Heart left ventricle (tissue), 16 donors: ENCODE measurements around the gene FOXQ1. TPM values are rescaled to one million over a fixed set of nuclear protein-coding genes. Genes with fewer than 3 reads are reported as not detected.

ENCODE experiments used
- ATAC-seq, 4 donors: fragments of 200-7000 bp; cut with Tn5 transposase; one replicate each; pipeline ENCODE4 v1.9.1; 2020 to 2022; ENCODE audit warnings: moderate library complexity in 4 of 4, mild to moderate bottlenecking in 3 of 4, moderate number of reproducible peaks in 1 of 4
- DNase-seq, 5 donors: peaks; one replicate each; pipeline ENCODE4 v3.0.0-alpha.2; 2020
- H3K27ac ChIP-seq, 12 donors: fragments of 200-600 bp; sonication (generic) in 4 of 12; one replicate each; pipeline versions ENCODE4 v1.5.0 to v1.8.0; 2016 to 2022; ENCODE audit warnings: mild to moderate bottlenecking in 2 of 12
- H3K27me3 ChIP-seq, 9 donors: fragments of 200-600 bp; sonication (generic) in 2 of 9; one replicate each; pipeline versions ENCODE4 v1.5.1 to v1.8.0; 2016 to 2022; ENCODE audit warnings: mild to moderate bottlenecking in 3 of 9
- H3K36me3 ChIP-seq, 9 donors: fragments of 200-600 bp; sonication (generic) in 2 of 9; one replicate each; pipeline versions ENCODE4 v1.5.0 to v1.8.0; 2018 to 2022; ENCODE audit warnings: mild to moderate bottlenecking in 2 of 9
- H3K4me1 ChIP-seq, 12 donors: fragments of 200-600 bp; sonication (generic) in 4 of 12; one replicate each; pipeline versions ENCODE4 v1.5.0 to v1.8.0; 2016 to 2022; ENCODE audit warnings: mild to moderate bottlenecking in 3 of 12
- H3K4me3 ChIP-seq, 12 donors: fragments of 200-600 bp; sonication (generic) in 4 of 12; one replicate each; pipeline versions ENCODE4 v1.5.0 to v1.8.0; 2017 to 2022; ENCODE audit warnings: mild to moderate bottlenecking in 9 of 12, moderate library complexity in 4 of 12
- H3K9me3 ChIP-seq, 12 donors: fragments of 200-600 bp; sonication (generic) in 4 of 12; one replicate each; pipeline versions ENCODE4 v1.5.0 to v1.8.0; 2016 to 2022; ENCODE audit warnings: mild to moderate bottlenecking in 1 of 12
- CTCF ChIP-seq, 12 donors: fragments of 200-600 bp; sonication (generic) in 4 of 12; IDR thresholded peaks; one replicate each; pipeline versions ENCODE4 v1.5.0 to v1.8.0; 2018 to 2022; ENCODE audit warnings: antibody characterized with exemption in 12 of 12, mild to moderate bottlenecking in 5 of 12
- POLR2A ChIP-seq, 2 donors: fragments of 450-650 bp; IDR thresholded peaks; one replicate each; pipeline ENCODE4 v1.6.1; 2017; ENCODE audit warnings: antibody characterized with exemption in 2 of 2, mild to moderate bottlenecking in 2 of 2, moderate library complexity in 2 of 2
- WGBS, 4 donors: extraction: QIAGEN DNeasy Blood & Tissue Kit in 2 of 4; methylation state at CpG; one replicate each; pipeline versions ENCODE4 v1.1.5 to v1.1.7; 2013 to 2018; 5-methylcytosine and 5-hydroxymethylcytosine counted together
- intact Hi-C, 10 donors: fragments of 100-400 bp; cut with DNase I; formaldehyde crosslinking; loops; one replicate each; pipeline versions ENCODE4 v1.11.1 to v1.14.2; 2022
- polyA plus RNA-seq, 2 donors: library from polyadenylated mRNA; stranded (reverse); fragments of 200-250 nt; gene quantifications; one replicate each; pipeline ENCODE4 v1.2.3, GENCODE V29; 2013
- total RNA-seq, 9 donors: library from RNA; depleted of rRNA in 2 of 9; stranded (reverse); fragments of >200 nt in 2 of 9; fragmentation: NEBNext Ultra II Directional in 3 of 9; extraction: Animal tissue kit (Norgen Biotek cat#: 25700) in 3 of 9; gene quantifications; one replicate each; pipeline versions ENCODE4 v1.1.0 to v1.2.4, GENCODE V29; 2016 to 2023
- donor health status: ischemic (EF 13 %, LVEDD 7.1; RV severe dilation, severe dysfunction).
- donor health status: healthy with polysubstance abuse.
- donor health status: DM: no; HTN: yes; CAD: no.
- donor health status: DM: no; HTN: no; CAD: no.
- donor health status: ischemic (EF 25% LVEDD 6.9; RV normal size, moderate dysfunction).
- donor health status: ischemic (EF 25% LVEDD 5.7; RV mildly dilated, moderate dysfunction).
- donor health status: healthy.
- donor health status: DM: yes; HTN: yes; CAD: no.
- donor health status: ischemic (EF 35%, LVEDD 5.7; RV mildly dilated, moderate dysfunction).
- donor health status: nonischemic (EF 11% LVEDD 7.7; RV severe dilation, severe dysfunction).
- donor health status: DM: yes; HTN: yes; CAD: no.
- donor health status: PGD.
- donor health status: ischemic (EF 29% LVEDD 5.4; RV normal size, mild dysfunction).
- donor health status: nonischemic (EF 23%, LVEDD 6.1; RV moderate dilation, normal function).

Gene FOXQ1
- total and polyA plus RNA-seq, 11 donors = 0.08 TPM; not detected in 10

- H3K36me3 ChIP-seq = no peaks in the 10 kb centered on the region
- peak in 1 of 4 donors; percentile 24 for ATAC-seq
Measured at GRCh38 chr6:1328129-1328800, 16.4 kb downstream of the FOXQ1 start.

GRCh38 chr6:1329708-1330107 is 17.8 kb downstream of the FOXQ1 start:
- Histone ChIP-seq H3K9me3 (peaks cover 0 to 5% (median 0%) of the 10 kb centered on the region in 12 donors), H3K27ac (no peak overlapping the region), H3K4me1 (no peaks in the 10 kb centered on the region), H3K4me3 (no peak overlapping the region), H3K36me3 (no peaks in the 10 kb centered on the region), H3K27me3 (peaks cover 0 to 48% (median 0%) of the 10 kb centered on the region in 9 donors)
- intact Hi-C loops = no loop called here
- ATAC-seq = no peak
- no peak for DNase-seq
- TF ChIP-seq POLR2A (IDR thresholded peaks at IDR 0.05) (no peak), CTCF (IDR thresholded peaks at IDR 0.05) (no peak)

More at GRCh38 chr6:1328129-1328800, 16.4 kb downstream of the FOXQ1 start:
- WGBS, 4 donors = 73 to 83% (median 76%) methylated on average over 2 of the region's 2 CpGs
- intact Hi-C loops = loop anchor here in 1 of 10 donors (1.0 kb wide), 1 partner anchor 17 kb away; no protein-coding TSS in a partner anchor
- Histone ChIP-seq H3K4me3 (no peak overlapping the region), H3K4me1 (no peaks in the 10 kb centered on the region), H3K27ac (no peak overlapping the region), H3K27me3 (peaks cover 0 to 43% (median 0%) of the 10 kb centered on the region in 9 donors), H3K9me3 (peaks cover 0 to 5% (median 0%) of the 10 kb centered on the region in 12 donors)
- TF ChIP-seq CTCF (IDR thresholded peaks at IDR 0.05) (no peak), POLR2A (IDR thresholded peaks at IDR 0.05) (no peak)
- no peak for DNase-seq

- H3K9me3 ChIP-seq = peaks cover 0 to 5% (median 0%) of the 10 kb centered on the region in 12 donors
- intact Hi-C loops = no loop called here
- H3K36me3 ChIP-seq = no peaks in the 10 kb centered on the region
- no peaks in the 10 kb centered on the region for H3K4me1 ChIP-seq
- H3K27me3 ChIP-seq = peaks cover 0 to 55% (median 0%) of the 10 kb centered on the region in 9 donors
- ATAC-seq (no peak), DNase-seq (no peak)
- no peak overlapping the region for H3K4me3 ChIP-seq
- H3K27ac ChIP-seq = no peak overlapping the region
- TF ChIP-seq POLR2A (IDR thresholded peaks at IDR 0.05) (no peak), CTCF (IDR thresholded peaks at IDR 0.05) (no peak)
- 33 to 41% (median 38%) methylated on average over 11 of the region's 11 CpGs for WGBS, 4 donors
Measured at GRCh38 chr6:1334684-1335083, 22.8 kb downstream of the FOXQ1 start.

GRCh38 chr6:1335367-1336037 is 23.6 kb downstream of the FOXQ1 start:
- no peaks in the 10 kb centered on the region for H3K4me1 ChIP-seq
- peak in 2 of 4 donors; percentile 78 to 85 for ATAC-seq
- DNase-seq = peak in 2 of 5 donors; percentile 51 to 60
- no peak overlapping the region for H3K27ac ChIP-seq
- intact Hi-C loops = no loop called here
- TF ChIP-seq POLR2A (IDR thresholded peaks at IDR 0.05) (no peak), CTCF (IDR thresholded peaks at IDR 0.05) (no peak)
- peaks cover 0 to 3% (median 0%) of the 10 kb centered on the region in 12 donors for H3K9me3 ChIP-seq
- H3K27me3 ChIP-seq = peaks cover 0 to 64% (median 0%) of the 10 kb centered on the region in 9 donors
- H3K4me3 ChIP-seq = no peak overlapping the region
- no peaks in the 10 kb centered on the region for H3K36me3 ChIP-seq
- 56 to 67% (median 62%) methylated on average over 14 of the region's 14 CpGs for WGBS, 4 donors
